NOMO-1 treated with dmso at 0.1 percent for 144 hours (cell line): ENCODE data around the gene ZNF516.

ENCODE experiments used
- DNase-seq: peaks from one replicate; lab custom pipeline; 2025; ENCODE audit not compliant: unreplicated experiment; lab: John Stamatoyannopoulos, UW

The ZNF516 gene

GRCh38 chr18:76350134-76351025 is 144.7 kb downstream of the ZNF516 start:
- DNase-seq: no peak

- DNase-seq: peak; percentile 23
Observed at GRCh38 chr18:76349067-76349715, 145.9 kb downstream of the ZNF516 start.

DNA sequence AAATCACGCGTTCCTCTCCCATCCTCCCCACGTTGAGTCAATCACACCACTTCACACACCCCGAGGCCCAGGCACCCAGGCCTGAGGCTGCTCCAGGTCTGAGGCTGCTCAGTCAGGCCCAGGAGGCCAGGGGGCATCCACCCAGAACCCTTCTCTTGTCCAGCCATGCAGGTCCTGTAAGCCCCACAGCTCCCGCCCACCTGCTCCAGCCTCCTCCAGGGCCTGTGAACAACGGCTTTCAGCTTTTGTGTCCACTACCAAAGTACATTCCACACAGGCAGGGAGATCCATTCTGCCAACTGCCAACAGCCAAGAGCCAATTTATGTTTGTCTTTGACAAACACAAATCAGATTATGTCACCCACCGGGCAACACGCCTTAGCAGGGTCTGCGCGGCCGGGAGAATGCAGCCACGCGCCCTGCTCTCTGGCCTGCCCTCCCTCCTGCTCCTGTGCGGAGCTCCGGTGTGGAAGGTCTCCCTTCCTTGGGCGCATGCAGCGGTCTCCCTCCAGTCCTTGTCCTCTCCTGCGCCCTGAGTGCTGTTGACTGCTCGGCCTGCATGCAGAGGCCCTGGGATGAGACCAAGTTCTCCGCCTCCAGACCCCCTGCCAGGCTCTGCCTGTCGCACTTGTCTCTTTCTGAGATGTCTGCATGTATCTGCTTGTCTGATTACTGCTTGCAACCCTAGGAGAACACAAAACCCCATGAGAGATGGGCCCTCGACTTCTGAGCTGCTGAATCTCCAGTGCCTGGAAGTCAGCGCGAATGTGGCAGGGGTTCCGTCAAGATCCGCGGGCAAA is 146.6 kb downstream of the ZNF516 start:
- DNase-seq: no peak

GRCh38 chr18:76347341-76347740 is 147.7 kb downstream of the ZNF516 start:
- DNase-seq: no peak

DNA sequence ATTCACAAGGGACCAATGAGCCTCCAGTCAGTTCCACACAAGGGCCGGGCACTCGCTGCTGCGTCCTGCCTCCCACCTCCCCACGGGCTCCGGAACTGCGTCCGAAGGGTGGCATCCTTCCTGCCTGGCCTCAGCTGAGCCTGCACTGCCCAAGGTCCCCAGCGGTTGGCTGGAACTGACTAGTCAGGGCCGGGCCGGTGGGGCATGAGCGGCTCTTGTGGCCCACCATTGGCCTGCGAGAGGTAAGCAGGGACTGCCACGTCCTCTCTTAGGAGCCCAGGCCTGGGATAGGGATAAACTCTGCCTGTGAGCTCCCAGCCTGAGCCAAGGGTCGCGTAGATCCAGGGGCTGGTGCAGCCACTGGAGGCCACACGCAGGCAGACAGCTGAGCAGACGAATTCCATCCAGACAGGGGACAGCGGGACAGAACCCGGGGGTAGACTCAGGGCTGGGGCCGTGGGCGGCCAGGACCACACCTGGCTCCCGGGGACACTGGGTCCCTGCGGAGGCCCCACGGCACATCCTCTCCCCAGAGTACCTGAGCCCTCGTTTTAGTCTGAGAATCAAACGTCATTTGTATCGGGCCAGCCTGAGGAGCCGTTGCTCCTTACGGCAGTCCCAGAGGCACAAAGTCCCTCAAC is 148.4 kb downstream of the ZNF516 start:
- DNase-seq: no peak

GRCh38 chr18:76345901-76346300 is 149.1 kb downstream of the ZNF516 start:
- no peak for DNase-seq

- no peak for DNase-seq
Observed at GRCh38 chr18:76343938-76344569, 151.0 kb downstream of the ZNF516 start.

DNA sequence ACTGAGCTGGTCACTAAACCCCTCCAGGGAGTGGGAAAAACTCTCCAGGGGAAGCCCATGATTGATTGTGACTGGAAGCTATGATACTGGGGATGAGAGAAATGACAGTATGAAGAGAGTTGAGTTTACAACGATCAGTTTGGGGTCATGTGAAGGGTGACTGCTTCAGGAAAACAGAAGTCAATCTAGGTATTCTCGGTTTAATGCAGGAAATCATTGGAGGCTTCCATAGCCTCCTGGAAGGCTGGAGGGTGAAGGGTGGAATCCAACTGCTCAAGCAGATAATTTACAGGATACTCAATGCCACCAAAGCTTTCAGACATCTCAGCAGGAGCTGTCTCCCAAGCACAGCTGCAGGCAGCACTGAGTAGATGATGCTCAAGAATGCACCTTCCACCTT is 154.6 kb downstream of the ZNF516 start:
- no peak for DNase-seq

DNA sequence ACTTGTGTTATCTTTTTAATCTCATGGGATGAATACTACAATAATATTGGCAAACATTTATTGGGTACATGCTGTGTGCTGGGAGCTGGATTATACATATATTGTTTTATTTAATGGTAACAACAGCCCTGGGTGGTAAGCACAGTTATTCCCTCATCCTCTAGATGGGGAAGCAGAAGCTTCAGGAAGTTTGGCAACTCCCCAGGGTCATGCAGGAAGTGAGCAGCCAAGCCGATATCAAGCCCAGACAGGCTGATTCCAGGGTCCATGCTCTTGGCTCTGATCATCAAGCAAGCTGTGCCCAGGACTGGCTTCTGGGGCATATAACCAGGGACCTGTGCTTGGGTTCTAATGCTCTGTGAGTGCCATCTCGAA is 155.8 kb downstream of the ZNF516 start:
- DNase-seq: no peak

GRCh38 chr18:76338619-76339245 is 156.3 kb downstream of the ZNF516 start:
- DNase-seq: no peak

GRCh38 chr18:76338088-76338487 is 157.0 kb downstream of the ZNF516 start:
- no peak for DNase-seq

DNA sequence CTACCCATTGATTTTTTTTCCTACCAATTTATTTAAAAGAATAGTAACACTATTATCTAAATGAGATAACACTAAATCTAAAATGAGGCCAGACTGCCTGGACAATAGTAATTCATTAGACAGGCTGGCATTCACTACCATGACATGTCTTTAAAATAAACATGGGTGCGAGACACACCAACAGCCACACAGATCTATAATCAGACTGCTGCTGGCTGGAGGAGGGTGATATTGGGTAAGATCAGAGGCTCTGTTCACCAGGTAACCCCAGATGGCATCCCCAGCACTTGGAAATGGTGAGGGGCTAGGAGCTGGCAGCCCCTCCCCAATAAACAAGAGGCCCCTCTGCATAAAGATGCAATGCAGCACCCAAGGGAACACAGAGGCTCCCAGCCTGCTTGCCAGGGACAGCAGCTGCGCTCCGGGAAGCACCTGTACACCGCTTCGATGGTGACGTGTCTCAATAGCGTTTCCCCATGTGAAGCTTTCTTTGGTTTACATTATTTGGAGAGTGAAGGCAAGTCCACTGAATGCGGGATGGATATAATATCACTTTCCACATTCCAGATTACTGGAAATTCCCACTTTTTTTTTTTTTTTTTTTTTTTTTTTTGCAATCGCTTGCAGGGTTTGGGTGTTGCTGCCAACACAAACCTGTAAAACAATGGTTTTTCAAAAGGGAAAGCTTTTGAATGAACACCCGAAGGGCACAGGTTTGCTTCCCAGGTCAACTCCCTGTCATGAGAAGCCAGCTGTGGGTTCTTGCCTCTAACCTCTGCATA is 159.0 kb downstream of the ZNF516 start:
- no peak for DNase-seq

DNA sequence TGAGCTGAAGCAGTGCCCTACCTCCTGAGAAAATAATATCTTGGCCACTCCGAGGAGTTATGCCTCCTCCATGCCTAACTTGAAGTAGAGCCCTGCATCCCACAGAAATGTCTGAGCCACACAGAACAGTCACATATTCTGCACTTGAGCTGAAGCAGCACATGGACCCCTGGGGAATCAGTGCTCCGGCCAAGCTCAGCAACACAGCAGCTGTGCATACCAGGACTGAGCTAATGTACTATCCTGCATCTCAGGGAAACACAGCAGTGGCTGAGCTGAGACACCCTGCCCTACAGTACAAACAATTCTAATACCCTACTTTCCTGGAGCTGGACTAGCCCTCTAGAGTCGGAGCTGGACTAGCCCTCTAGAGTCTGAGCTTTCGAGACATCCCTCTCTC is 166.9 kb downstream of the ZNF516 start:
- no peak for DNase-seq

GRCh38 chr18:76323891-76324290 is 171.2 kb downstream of the ZNF516 start:
- no peak for DNase-seq

DNA sequence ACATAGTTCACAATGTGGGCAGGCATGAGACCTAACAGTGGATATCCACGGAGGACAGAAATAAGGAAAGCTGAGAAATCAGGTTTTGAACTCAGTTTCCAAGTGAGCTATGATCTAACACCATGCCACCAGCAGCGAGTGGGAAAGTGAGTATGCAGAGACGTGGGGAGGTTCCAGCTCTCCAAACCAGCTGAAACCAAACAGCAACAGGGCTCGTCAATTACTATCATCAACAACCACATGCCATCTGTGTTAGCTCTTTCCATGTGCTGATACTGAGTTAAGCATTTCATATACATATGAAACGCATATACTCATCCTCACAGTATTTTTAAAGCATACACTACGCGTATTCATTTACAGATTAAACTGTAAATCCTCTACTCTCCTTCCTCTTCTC is 172.4 kb downstream of the ZNF516 start:
- no peak for DNase-seq

DNA sequence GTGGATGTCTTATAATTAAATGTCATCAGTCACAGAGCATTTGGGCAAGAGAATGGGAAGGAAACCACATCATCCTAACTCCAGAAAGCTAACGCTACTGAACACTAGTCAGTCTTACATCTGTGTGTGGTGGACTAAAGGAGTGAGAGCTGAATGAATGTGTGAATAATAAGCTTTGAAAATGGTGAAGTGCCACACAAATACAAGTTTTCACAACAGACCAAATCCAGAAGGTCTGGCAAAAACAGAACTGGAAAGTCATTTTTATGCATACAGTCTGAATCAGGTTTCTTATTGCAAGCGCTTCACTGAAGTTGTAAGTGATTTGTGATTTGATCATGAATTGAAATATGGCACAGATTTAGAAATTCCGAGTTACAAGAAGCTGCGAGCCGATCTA is 175.7 kb downstream of the ZNF516 start:
- no peak for DNase-seq

GRCh38 chr18:76318607-76319006 is 176.4 kb downstream of the ZNF516 start:
- no peak for DNase-seq

- no peak for DNase-seq
Observed at GRCh38 chr18:76317136-76317535, 177.9 kb downstream of the ZNF516 start.

- DNase-seq: no peak
Observed at GRCh38 chr18:76315722-76316230, 179.3 kb downstream of the ZNF516 start.
